ENCODE measurements around the gene MYO15B. TPM values are rescaled to one million over a fixed set of nuclear protein-coding genes. Genes with fewer than 3 reads are reported as not detected.

MYO15B gene
- total RNA-seq, 1 experiment from 2014 or later, result 58.4 TPM

DNA sequence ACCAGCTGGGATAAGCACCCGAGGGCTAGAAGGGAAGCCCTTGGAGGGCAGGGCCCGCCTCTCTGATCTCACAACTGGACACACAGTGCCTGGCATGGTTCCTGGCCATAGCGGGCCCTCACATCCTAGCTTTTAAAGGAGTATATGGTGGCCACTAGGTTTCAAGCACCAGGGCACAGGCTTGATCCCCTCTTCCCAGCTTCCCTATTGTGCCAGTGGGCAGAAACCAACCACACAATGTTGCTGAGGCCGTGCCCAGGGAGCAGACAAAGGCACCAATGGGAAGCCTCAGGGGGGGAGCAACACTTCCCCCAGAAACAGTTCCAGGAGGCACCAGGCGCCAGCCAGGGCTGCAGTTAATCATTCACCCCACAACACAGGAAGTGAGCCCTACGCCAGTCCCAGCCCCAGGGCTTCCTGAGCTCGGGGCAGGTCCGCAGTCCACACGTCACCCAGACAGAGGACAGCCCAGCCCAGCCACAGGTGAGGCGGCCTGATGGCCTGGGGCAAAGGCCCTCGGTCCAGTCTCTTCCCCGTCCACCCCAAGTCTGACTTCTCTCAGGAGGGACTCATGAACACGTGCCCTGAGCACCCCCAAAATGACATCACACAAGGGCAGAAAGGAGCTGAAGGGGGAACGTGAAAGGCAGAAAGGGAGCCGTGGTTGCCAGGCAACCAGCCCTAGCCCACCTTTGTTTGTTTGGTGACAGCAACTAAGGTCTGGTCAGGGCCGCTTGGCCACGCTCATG, 58.5 kb downstream of the MYO15B start:
- intact Hi-C loops (cut with micrococcal nuclease; ENCODE audit: unreplicated experiment), result no loop called here
- TF ChIP-seq, protein P1, sequence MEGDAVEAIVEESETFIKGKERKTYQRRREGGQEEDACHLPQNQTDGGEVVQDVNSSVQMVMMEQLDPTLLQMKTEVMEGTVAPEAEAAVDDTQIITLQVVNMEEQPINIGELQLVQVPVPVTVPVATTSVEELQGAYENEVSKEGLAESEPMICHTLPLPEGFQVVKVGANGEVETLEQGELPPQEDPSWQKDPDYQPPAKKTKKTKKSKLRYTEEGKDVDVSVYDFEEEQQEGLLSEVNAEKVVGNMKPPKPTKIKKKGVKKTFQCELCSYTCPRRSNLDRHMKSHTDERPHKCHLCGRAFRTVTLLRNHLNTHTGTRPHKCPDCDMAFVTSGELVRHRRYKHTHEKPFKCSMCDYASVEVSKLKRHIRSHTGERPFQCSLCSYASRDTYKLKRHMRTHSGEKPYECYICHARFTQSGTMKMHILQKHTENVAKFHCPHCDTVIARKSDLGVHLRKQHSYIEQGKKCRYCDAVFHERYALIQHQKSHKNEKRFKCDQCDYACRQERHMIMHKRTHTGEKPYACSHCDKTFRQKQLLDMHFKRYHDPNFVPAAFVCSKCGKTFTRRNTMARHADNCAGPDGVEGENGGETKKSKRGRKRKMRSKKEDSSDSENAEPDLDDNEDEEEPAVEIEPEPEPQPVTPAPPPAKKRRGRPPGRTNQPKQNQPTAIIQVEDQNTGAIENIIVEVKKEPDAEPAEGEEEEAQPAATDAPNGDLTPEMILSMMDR (IDR thresholded peaks at IDR 0.05; ENCODE audit: unreplicated experiment), result no peak
- H3K4me1 Mint-ChIP-seq (ENCODE audit: low read depth, unreplicated experiment), result peaks cover 42% of the 10 kb centered on the region
- peak overlapping the region; percentile 43 for H3K4me3 Mint-ChIP-seq (ENCODE audit: low read depth, unreplicated experiment)
- CTCF ChIA-PET, result interaction anchor here (0.5 to 2.9 kb wide), 12 partner anchors 9 to 375 kb away, joined by 3 to 57 read pairs (median 5); partner anchors contain the start of genes MIF4GD and SMIM5
- BruUV-seq (replicated peaks), result no TSS peak
- no peaks in the 10 kb centered on the region for H3K27me3 Mint-ChIP-seq (ENCODE audit: unreplicated experiment)
- peaks cover 64% of the 10 kb centered on the region for H3K36me3 Mint-ChIP-seq (ENCODE audit: insufficient read depth, unreplicated experiment)
- H3K27ac Mint-ChIP-seq (ENCODE audit: unreplicated experiment), result peak overlapping the region; percentile 96
- H3K9me3 Mint-ChIP-seq (ENCODE audit: low read depth, unreplicated experiment), result no peaks in the 10 kb centered on the region
- peak; percentile 96 for DNase-seq

DNA sequence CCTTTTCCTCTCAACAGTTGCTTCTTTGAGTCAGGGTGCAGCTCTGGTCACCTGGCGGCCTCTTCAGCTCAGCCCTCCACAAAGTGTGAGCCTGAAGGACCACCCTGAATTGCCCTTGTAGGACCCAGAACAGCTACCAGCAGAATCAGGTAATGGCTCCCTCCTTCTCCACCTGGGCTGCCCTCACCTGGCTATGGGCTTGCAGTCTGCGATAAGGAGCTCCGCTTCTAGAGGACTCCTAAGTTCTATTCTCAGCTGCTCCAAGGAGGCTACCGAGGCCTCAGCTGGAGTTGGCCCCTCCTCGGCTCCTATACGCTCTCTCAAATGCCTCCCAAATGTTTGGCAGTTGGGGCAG, 59.0 kb downstream of the MYO15B start:
- H3K27ac Mint-ChIP-seq (ENCODE audit: unreplicated experiment), result peak overlapping the region; percentile 96
- H3K9me3 Mint-ChIP-seq (ENCODE audit: low read depth, unreplicated experiment), result no peaks in the 10 kb centered on the region
- no peaks in the 10 kb centered on the region for H3K27me3 Mint-ChIP-seq (ENCODE audit: unreplicated experiment)
- CTCF ChIA-PET, result interaction anchor here (0.6 to 2.9 kb wide), 10 partner anchors 10 to 376 kb away, joined by 3 to 57 read pairs (median 5); partner anchors contain the start of genes MIF4GD and SMIM5
- H3K36me3 Mint-ChIP-seq (ENCODE audit: insufficient read depth, unreplicated experiment), result peaks cover 67% of the 10 kb centered on the region
- TF ChIP-seq, protein P1 (IDR thresholded peaks at IDR 0.05; ENCODE audit: unreplicated experiment), result no peak
- TSS peak; percentile 78 for BruUV-seq (replicated peaks)
- H3K4me3 Mint-ChIP-seq (ENCODE audit: low read depth, unreplicated experiment), result peak overlapping the region; percentile 43
- intact Hi-C loops (cut with micrococcal nuclease; ENCODE audit: unreplicated experiment), result no loop called here
- no peak for DNase-seq
- H3K4me1 Mint-ChIP-seq (ENCODE audit: low read depth, unreplicated experiment), result peaks cover 38% of the 10 kb centered on the region

DNA sequence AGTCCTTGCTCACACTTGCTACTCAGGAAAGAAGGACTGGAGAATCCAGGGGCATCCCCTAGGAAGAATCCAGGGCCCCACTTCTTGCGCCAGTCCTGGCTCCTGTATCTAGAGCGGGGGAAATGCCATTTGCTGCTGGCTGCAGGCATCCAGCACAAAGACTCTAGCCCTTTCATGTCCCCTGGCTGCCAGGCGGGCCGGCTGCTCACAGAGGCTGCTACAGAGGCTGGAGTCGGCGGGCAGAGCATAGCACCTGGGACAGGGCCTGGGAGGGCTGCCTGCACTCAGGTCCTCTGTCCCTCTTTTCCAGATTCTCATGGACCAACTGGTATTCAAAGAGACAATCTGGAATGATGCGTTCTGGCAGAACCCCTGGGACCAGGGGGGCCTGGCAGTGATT, 59.5 kb downstream of the MYO15B start:
- Mint-ChIP-seq H3K4me3 (ENCODE audit: low read depth, unreplicated experiment) (peak overlapping the region; percentile 43), H3K4me1 (ENCODE audit: low read depth, unreplicated experiment) (peaks cover 34% of the 10 kb centered on the region), H3K27me3 (ENCODE audit: unreplicated experiment) (no peaks in the 10 kb centered on the region), H3K36me3 (ENCODE audit: insufficient read depth, unreplicated experiment) (peaks cover 63% of the 10 kb centered on the region), H3K9me3 (ENCODE audit: low read depth, unreplicated experiment) (no peaks in the 10 kb centered on the region), H3K27ac (ENCODE audit: unreplicated experiment) (peak overlapping the region; percentile 96)
- CTCF ChIA-PET, result interaction anchor here (1.8 to 2.9 kb wide), 4 partner anchors 9 to 46 kb away, joined by 6 to 57 read pairs (median 11); partner anchors contain the start of gene SMIM5
- DNase-seq, result no peak
- TF ChIP-seq, protein P1 (IDR thresholded peaks at IDR 0.05; ENCODE audit: unreplicated experiment), result no peak
- BruUV-seq (replicated peaks), result no TSS peak
- intact Hi-C loops (cut with micrococcal nuclease; ENCODE audit: unreplicated experiment), result no loop called here

DNA sequence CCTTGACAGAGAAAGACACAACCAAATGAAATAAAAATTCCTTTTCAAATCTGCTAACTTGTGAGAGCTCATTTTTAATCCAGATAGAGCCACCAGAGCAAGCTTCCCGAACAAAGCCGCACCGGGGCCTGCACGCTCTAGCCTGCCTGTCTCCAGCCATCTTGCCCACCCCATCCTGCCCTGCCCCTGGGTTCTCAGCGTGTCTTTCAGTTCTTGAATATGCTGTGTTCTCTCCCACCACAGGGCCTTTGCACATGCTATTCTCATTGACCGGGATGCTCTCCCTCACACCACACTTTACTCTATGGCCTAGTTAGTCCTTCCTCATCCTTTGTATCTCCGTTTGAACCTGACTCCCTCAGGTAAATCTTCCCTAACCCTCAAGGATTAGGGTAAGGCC, 60.3 kb downstream of the MYO15B start:
- peaks cover 56% of the 10 kb centered on the region for H3K36me3 Mint-ChIP-seq (ENCODE audit: insufficient read depth, unreplicated experiment)
- no TSS peak for BruUV-seq (replicated peaks)
- peaks cover 25% of the 10 kb centered on the region for H3K4me1 Mint-ChIP-seq (ENCODE audit: low read depth, unreplicated experiment)
- no peaks in the 10 kb centered on the region for H3K27me3 Mint-ChIP-seq (ENCODE audit: unreplicated experiment)
- H3K27ac Mint-ChIP-seq (ENCODE audit: unreplicated experiment), result peak overlapping the region; percentile 96
- no peak for DNase-seq
- CTCF ChIA-PET, result interaction anchor here (1.0 to 1.4 kb wide), 2 partner anchors 15 to 47 kb away, joined by 3 to 5 read pairs; partner anchors contain the start of gene SMIM5
- intact Hi-C loops (cut with micrococcal nuclease; ENCODE audit: unreplicated experiment), result no loop called here
- TF ChIP-seq, protein P1 (IDR thresholded peaks at IDR 0.05; ENCODE audit: unreplicated experiment), result no peak
- no peaks in the 10 kb centered on the region for H3K9me3 Mint-ChIP-seq (ENCODE audit: low read depth, unreplicated experiment)
- no peak overlapping the region for H3K4me3 Mint-ChIP-seq (ENCODE audit: low read depth, unreplicated experiment)

Measured in Calu3 (cell line).